ENCODE data around the gene DGKB. TPM values are rescaled to one million over a fixed set of nuclear protein-coding genes. Genes with fewer than 3 reads are reported as not detected.

The DGKB gene
- total RNA-seq, 4 donors from 2014 or later, result 0.40 to 3.8 (median 0.82) TPM; not detected in 1

DNA sequence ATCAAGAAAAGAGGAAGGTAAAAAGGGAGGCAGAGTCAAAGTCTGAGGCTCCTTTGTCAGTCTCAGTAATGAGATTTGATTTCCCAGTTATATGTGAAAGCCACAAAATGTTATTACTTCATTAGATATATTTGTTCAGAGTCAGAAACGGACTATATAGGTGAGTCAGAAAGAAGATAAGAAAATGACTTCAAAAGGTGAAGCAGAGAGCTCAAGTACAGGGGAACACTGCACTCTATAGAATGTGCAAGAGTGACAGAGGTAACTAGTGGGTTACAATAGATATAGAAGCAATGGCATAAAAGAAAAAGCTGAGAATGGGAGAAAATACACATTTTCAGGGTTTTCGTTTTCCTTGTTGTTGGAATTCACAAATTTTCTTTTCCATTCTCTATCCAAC lies 43.3 kb downstream of the DGKB start:
- H3K36me3 ChIP-seq, result no peaks in the 10 kb centered on the region
- 48 to 59% methylated on average over 2 of the region's 2 CpGs for WGBS, 2 donors (ENCODE audit: low coverage in 1 of 2)
- intact Hi-C loops (cut with DNase I; ENCODE audit: low total_unique reads), result no loop called here

DNA sequence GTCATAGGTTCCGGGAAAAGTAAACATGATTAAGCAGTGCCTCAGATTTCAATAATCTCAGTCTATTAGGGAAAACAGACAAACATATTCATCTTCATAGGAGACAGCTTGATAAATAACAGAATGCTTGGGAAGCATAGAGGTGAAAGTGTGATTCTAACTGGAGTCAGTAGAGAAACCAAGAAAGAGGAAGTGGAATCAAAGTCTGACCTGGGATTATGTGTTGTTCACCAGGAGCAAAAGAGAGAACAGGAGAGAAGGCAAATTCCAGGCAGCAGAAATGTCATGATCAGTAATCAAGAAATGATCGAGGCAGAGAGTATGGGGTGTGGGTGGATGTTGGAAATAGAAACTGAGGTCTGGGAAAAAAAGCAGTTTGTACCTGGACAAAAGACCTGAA lies 43.7 kb downstream of the DGKB start:
- Histone ChIP-seq H3K9me3 (no peaks in the 10 kb centered on the region), H3K36me3 (no peaks in the 10 kb centered on the region), H3K27ac (no peak overlapping the region), H3K27me3 (no peaks in the 10 kb centered on the region), H3K4me1 (no peaks in the 10 kb centered on the region), H3K4me3 (no peak overlapping the region)
- 44 to 69% methylated on average over 1 to 2 of the region's 2 CpGs for WGBS, 2 donors (ENCODE audit: low coverage in 1 of 2)
- TF ChIP-seq, protein P1, sequence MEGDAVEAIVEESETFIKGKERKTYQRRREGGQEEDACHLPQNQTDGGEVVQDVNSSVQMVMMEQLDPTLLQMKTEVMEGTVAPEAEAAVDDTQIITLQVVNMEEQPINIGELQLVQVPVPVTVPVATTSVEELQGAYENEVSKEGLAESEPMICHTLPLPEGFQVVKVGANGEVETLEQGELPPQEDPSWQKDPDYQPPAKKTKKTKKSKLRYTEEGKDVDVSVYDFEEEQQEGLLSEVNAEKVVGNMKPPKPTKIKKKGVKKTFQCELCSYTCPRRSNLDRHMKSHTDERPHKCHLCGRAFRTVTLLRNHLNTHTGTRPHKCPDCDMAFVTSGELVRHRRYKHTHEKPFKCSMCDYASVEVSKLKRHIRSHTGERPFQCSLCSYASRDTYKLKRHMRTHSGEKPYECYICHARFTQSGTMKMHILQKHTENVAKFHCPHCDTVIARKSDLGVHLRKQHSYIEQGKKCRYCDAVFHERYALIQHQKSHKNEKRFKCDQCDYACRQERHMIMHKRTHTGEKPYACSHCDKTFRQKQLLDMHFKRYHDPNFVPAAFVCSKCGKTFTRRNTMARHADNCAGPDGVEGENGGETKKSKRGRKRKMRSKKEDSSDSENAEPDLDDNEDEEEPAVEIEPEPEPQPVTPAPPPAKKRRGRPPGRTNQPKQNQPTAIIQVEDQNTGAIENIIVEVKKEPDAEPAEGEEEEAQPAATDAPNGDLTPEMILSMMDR (IDR thresholded peaks at IDR 0.05), result no peak
- TF ChIP-seq EP300 (IDR thresholded peaks at IDR 0.05; ENCODE audit: low read depth), result no peak
- TF ChIP-seq POLR2A (IDR thresholded peaks at IDR 0.05), result no peak
- no peak for TF ChIP-seq POLR2AphosphoS5 (IDR thresholded peaks at IDR 0.05)
- in situ Hi-C loops (cut with MboI; ENCODE audit: low pct_ligation_motif_present in 1 of 4, low pct_unique_long_range_greater_than_20kb in 1 of 4, low sequenced_read_pairs in 3 of 4) (no loop called here), intact Hi-C loops (cut with DNase I; ENCODE audit: low total_unique reads) (no loop called here)
- DNase-seq, result no peak

More for the DNA sequence above, 43.3 kb downstream of the DGKB start:
- H3K4me3 ChIP-seq, result no peak overlapping the region
- no peak for DNase-seq
- in situ Hi-C loops (cut with MboI; ENCODE audit: low pct_ligation_motif_present in 1 of 4, low pct_unique_long_range_greater_than_20kb in 1 of 4, low sequenced_read_pairs in 3 of 4), result no loop called here
- H3K9me3 ChIP-seq, result no peaks in the 10 kb centered on the region
- no peak overlapping the region for H3K27ac ChIP-seq
- TF ChIP-seq, protein P1 (IDR thresholded peaks at IDR 0.05), result no peak
- TF ChIP-seq POLR2AphosphoS5 (IDR thresholded peaks at IDR 0.05) (no peak), EP300 (IDR thresholded peaks at IDR 0.05; ENCODE audit: low read depth) (no peak), POLR2A (IDR thresholded peaks at IDR 0.05) (no peak)
- H3K27me3 ChIP-seq, result no peaks in the 10 kb centered on the region
- no peaks in the 10 kb centered on the region for H3K4me1 ChIP-seq

GRCh38 chr7:14858410-14858809 lies 44.1 kb downstream of the DGKB start:
- DNase-seq, result no peak
- Histone ChIP-seq H3K27ac (no peak overlapping the region), H3K4me1 (no peaks in the 10 kb centered on the region), H3K4me3 (no peak overlapping the region), H3K36me3 (no peaks in the 10 kb centered on the region), H3K9me3 (no peaks in the 10 kb centered on the region), H3K27me3 (no peaks in the 10 kb centered on the region)
- in situ Hi-C loops (cut with MboI; ENCODE audit: low pct_ligation_motif_present in 1 of 4, low pct_unique_long_range_greater_than_20kb in 1 of 4, low sequenced_read_pairs in 3 of 4) (no loop called here), intact Hi-C loops (cut with DNase I; ENCODE audit: low total_unique reads) (no loop called here)
- WGBS, 2 donors (ENCODE audit: low coverage in 1 of 2), result 44 to 62% methylated on average over 3 of the region's 3 CpGs
- TF ChIP-seq EP300 (IDR thresholded peaks at IDR 0.05; ENCODE audit: low read depth) (no peak), POLR2AphosphoS5 (IDR thresholded peaks at IDR 0.05) (no peak), POLR2A (IDR thresholded peaks at IDR 0.05) (no peak)
- TF ChIP-seq, protein P1 (IDR thresholded peaks at IDR 0.05), result no peak

GRCh38 chr7:14855033-14855794 lies 47.3 kb downstream of the DGKB start:
- Histone ChIP-seq H3K4me1 (no peaks in the 10 kb centered on the region), H3K27me3 (no peaks in the 10 kb centered on the region), H3K36me3 (no peaks in the 10 kb centered on the region), H3K9me3 (no peaks in the 10 kb centered on the region), H3K27ac (no peak overlapping the region), H3K4me3 (no peak overlapping the region)
- in situ Hi-C loops (cut with MboI; ENCODE audit: low pct_ligation_motif_present in 1 of 4, low pct_unique_long_range_greater_than_20kb in 1 of 4, low sequenced_read_pairs in 3 of 4), result no loop called here
- intact Hi-C loops (cut with DNase I; ENCODE audit: low total_unique reads), result no loop called here
- TF ChIP-seq POLR2AphosphoS5 (IDR thresholded peaks at IDR 0.05) (no peak), EP300 (IDR thresholded peaks at IDR 0.05; ENCODE audit: low read depth) (no peak)
- 40 to 52% methylated on average over 1 of the region's 1 CpG for WGBS, 2 donors (ENCODE audit: low coverage in 1 of 2)
- no peak for DNase-seq
